ENCODE data around the gene CD58. TPM values are rescaled to one million over a fixed set of nuclear protein-coding genes. Genes with fewer than 3 reads are reported as not detected.

Gene CD58
- polyA plus RNA-seq, 3 donors = 81.0 to 168 (median 128) TPM

- H4K20me1 ChIP-seq (ENCODE audit: insufficient read depth, low read length) = no peaks in the 10 kb centered on the region
- TF ChIP-seq CTCF (IDR thresholded peaks at IDR 0.05) = no peak
- no peak overlapping the region for H3K27ac ChIP-seq (ENCODE audit: low read depth in 1 of 2, low read length in 2 of 2)
- H3K4me1 Mint-ChIP-seq = peaks cover 27% of the 10 kb centered on the region
- peaks cover 18 to 20% of the 10 kb centered on the region in 2 donors for H3K4me1 ChIP-seq (ENCODE audit: control insufficient read depth in 1 of 2, insufficient read depth in 2 of 2, low read length in 2 of 2)
- no peak for DNase-seq
- no peak overlapping the region for H3K4me3 Mint-ChIP-seq
- intact Hi-C loops (cut with micrococcal nuclease) = no loop called here
- peaks cover 28 to 66% of the 10 kb centered on the region in 2 donors for H3K36me3 ChIP-seq (replicated peaks in 1 of 2; ENCODE audit: control insufficient read depth in 1 of 2, insufficient read depth in 2 of 2, low read length in 2 of 2)
- WGBS (ENCODE audit: insufficient coverage) = no CpG with 5 or more reads among the region's 3 CpGs
- no peaks in the 10 kb centered on the region for H3K27me3 ChIP-seq (ENCODE audit: control insufficient read depth in 2 of 2, insufficient read depth in 2 of 2, low read length in 2 of 2)
- H2AFZ ChIP-seq (ENCODE audit: insufficient read depth, low read depth, low read length, poor library complexity, severe bottlenecking) = no peak overlapping the region
- H3K9ac ChIP-seq (ENCODE audit: insufficient read depth, low read length, poor library complexity, severe bottlenecking) = no peak overlapping the region
- no peaks in the 10 kb centered on the region for H3K9me3 ChIP-seq (replicated peaks in 1 of 2; ENCODE audit: control insufficient read depth in 1 of 2, insufficient read depth in 1 of 2, low read length in 2 of 2)
- no peaks in the 10 kb centered on the region for H3K79me2 ChIP-seq (ENCODE audit: insufficient read depth, low read length)
- peak overlapping the region in 1 of 7 donors; percentile 21 for H3K27ac Mint-ChIP-seq
- H3K4me2 ChIP-seq (replicated peaks; ENCODE audit: extremely low read depth, low read length, poor library complexity, severe bottlenecking) = no peak overlapping the region
- H3K27me3 Mint-ChIP-seq (ENCODE audit: low read depth in 3 of 3) = peaks cover 0 to 3% (median 2%) of the 10 kb centered on the region in 3 donors
- H3K9me3 Mint-ChIP-seq = peaks cover 0 to 5% (median 0%) of the 10 kb centered on the region in 7 donors
- H3K36me3 Mint-ChIP-seq = peaks cover 69 to 71% of the 10 kb centered on the region in 2 donors
- H3K4me3 ChIP-seq (replicated peaks in 1 of 3; ENCODE audit: low read depth in 2 of 3, low read length in 3 of 3) = no peak overlapping the region
Observed at GRCh38 chr1:116521186-116521585, 49.6 kb downstream of the CD58 start.

GRCh38 chr1:116518400-116518799 lies 52.4 kb downstream of the CD58 start:
- Histone ChIP-seq H3K27ac (ENCODE audit: low read depth in 1 of 2, low read length in 2 of 2) (no peak overlapping the region), H3K9me3 (replicated peaks in 1 of 2; ENCODE audit: control insufficient read depth in 1 of 2, insufficient read depth in 1 of 2, low read length in 2 of 2) (no peaks in the 10 kb centered on the region)

More at GRCh38 chr1:116518400-116518799, 52.4 kb downstream of the CD58 start:
- H3K4me3 Mint-ChIP-seq = no peak overlapping the region
- H3K4me1 Mint-ChIP-seq = peaks cover 48% of the 10 kb centered on the region
- H4K20me1 ChIP-seq (ENCODE audit: insufficient read depth, low read length) = no peaks in the 10 kb centered on the region
- no peak overlapping the region for H2AFZ ChIP-seq (ENCODE audit: insufficient read depth, low read depth, low read length, poor library complexity, severe bottlenecking)
- no peak overlapping the region for H3K9ac ChIP-seq (ENCODE audit: insufficient read depth, low read length, poor library complexity, severe bottlenecking)
- peaks cover 0 to 5% (median 2%) of the 10 kb centered on the region in 3 donors for H3K27me3 Mint-ChIP-seq (ENCODE audit: low read depth in 3 of 3)
- no peak overlapping the region for H3K4me2 ChIP-seq (replicated peaks; ENCODE audit: extremely low read depth, low read length, poor library complexity, severe bottlenecking)
- H3K36me3 ChIP-seq (replicated peaks in 1 of 2; ENCODE audit: control insufficient read depth in 1 of 2, insufficient read depth in 2 of 2, low read length in 2 of 2) = peaks cover 25 to 57% of the 10 kb centered on the region in 2 donors
- no peak overlapping the region for H3K4me3 ChIP-seq (replicated peaks in 1 of 3; ENCODE audit: low read depth in 2 of 3, low read length in 3 of 3)
- intact Hi-C loops (cut with micrococcal nuclease) = loop anchor here in 1 of 2 donors (2.0 kb wide), 1 partner anchor 14 kb away; no protein-coding TSS in a partner anchor
- peaks cover 63 to 66% of the 10 kb centered on the region in 2 donors for H3K36me3 Mint-ChIP-seq
- no peaks in the 10 kb centered on the region for H3K27me3 ChIP-seq (ENCODE audit: control insufficient read depth in 2 of 2, insufficient read depth in 2 of 2, low read length in 2 of 2)
- H3K79me2 ChIP-seq (ENCODE audit: insufficient read depth, low read length) = no peaks in the 10 kb centered on the region
- peaks cover 33 to 43% of the 10 kb centered on the region in 2 donors for H3K4me1 ChIP-seq (ENCODE audit: control insufficient read depth in 1 of 2, insufficient read depth in 2 of 2, low read length in 2 of 2)
- TF ChIP-seq CTCF (IDR thresholded peaks at IDR 0.05) = no peak
- no peak for DNase-seq
- H3K27ac Mint-ChIP-seq = peak overlapping the region in 6 of 7 donors; percentile 3 to 99 (median 64)
- 100% methylated on average over 1 of the region's 3 CpGs for WGBS (ENCODE audit: insufficient coverage)
- H3K9me3 Mint-ChIP-seq = peaks cover 0 to 5% (median 0%) of the 10 kb centered on the region in 7 donors

Measured in CD14-positive monocyte (primary cell).